HepG2 (cell line): ENCODE results near the gene NELFB. TPM values are rescaled to one million over a fixed set of nuclear protein-coding genes. Genes with fewer than 3 reads are reported as not detected.
A peak's percentile ranks its signal among the peaks of the same experiment; 100 is the strongest.

Experiments
- CBX1 ChIP-seq: IDR thresholded peaks from one replicate; pipeline ENCODE4 v1.6.1; 2016; ENCODE audit warnings: antibody characterized with exemption, low read depth
- SCMH1 ChIP-seq: sonication (generic); formaldehyde crosslinking; IDR thresholded peaks from 2 replicates; pipeline ENCODE4 v1.9.0; 2021; ENCODE audit warnings: missing genetic modification reagents, mild to moderate bottlenecking, borderline replicate concordance
- SKI ChIP-seq: fragments of 450-650 bp; IDR thresholded peaks from one replicate; pipeline ENCODE4 v1.6.1; 2018; ENCODE audit warnings: mild to moderate bottlenecking; ENCODE audit not compliant: partially characterized antibody
- ZNF510 ChIP-seq: sonication (generic); formaldehyde crosslinking; IDR thresholded peaks from 2 replicates; pipeline ENCODE4 v1.4.0; 2020; ENCODE audit warnings: low read depth, mild to moderate bottlenecking, missing genetic modification reagents
- ZNF678 ChIP-seq: sonication (generic); formaldehyde crosslinking; IDR thresholded peaks from 2 replicates; pipeline ENCODE4 v1.4.0; 2020; ENCODE audit warnings: mild to moderate bottlenecking, missing genetic modification reagents
- polyA plus RNA-seq, 8 experiments: library from polyadenylated mRNA; depleted of rRNA in 3 of 8; stranded (reverse) in 7 of 8; unstranded in 1 of 8; fragments of >200 nt; fragmentation: Illumina TruSeq in 4 of 8; extraction: Trizol in 4 of 8; gene quantifications; 2 replicates each; pipeline versions ENCODE4 v1.2.1 to v1.2.3, GENCODE V29; 2011 to 2016; ENCODE audit warnings: low read depth in 4 of 8, missing spikeins in 1 of 8, mixed read lengths in 1 of 8; ENCODE audit not compliant: insufficient read depth in 1 of 8
- total RNA-seq, 5 experiments: library from RNA; depleted of rRNA; stranded (reverse); fragments of >200 nt; fragmentation: Illumina TruSeq; extraction: Trizol; gene quantifications; 2 replicates each; pipeline ENCODE4 v1.2.3, GENCODE V29; 2016; ENCODE audit warnings: low read depth in 1 of 5
- TF ChIP-seq, protein P1 (sequence below): sonication (generic); formaldehyde crosslinking; IDR thresholded peaks from 2 replicates; pipeline ENCODE4 v1.4.0; 2020; ENCODE audit warnings: missing genetic modification reagents; ENCODE audit errors: not compliant biosample characterization
- TF ChIP-seq, protein P2 (sequence below): sonication (generic); formaldehyde crosslinking; IDR thresholded peaks from 2 replicates; pipeline ENCODE4 v1.4.0; 2020; ENCODE audit warnings: missing genetic modification reagents, mild to moderate bottlenecking, borderline replicate concordance
- TF ChIP-seq, protein P3 (sequence below): sonication (generic); formaldehyde crosslinking; IDR thresholded peaks from 2 replicates; pipeline ENCODE4 v1.5.1; 2020; ENCODE audit warnings: mild to moderate bottlenecking, missing genetic modification reagents, moderate library complexity
- TF ChIP-seq, protein P4 (sequence below): sonication (generic); formaldehyde crosslinking; IDR thresholded peaks from 2 replicates; pipeline ENCODE4 v1.5.1; 2020; ENCODE audit warnings: mild to moderate bottlenecking, missing genetic modification reagents, borderline replicate concordance
- TF ChIP-seq, protein P5 (sequence below): sonication (generic); formaldehyde crosslinking; IDR thresholded peaks from 2 replicates; pipeline ENCODE4 v1.4.0; 2020; ENCODE audit warnings: missing genetic modification reagents
- TF ChIP-seq, protein P6 (sequence below): sonication (generic); formaldehyde crosslinking; IDR thresholded peaks from 2 replicates; pipeline ENCODE4 v1.8.1; 2023; ENCODE audit warnings: missing genetic modification reagents, mild to moderate bottlenecking, borderline replicate concordance

Gene NELFB
- total and polyA plus RNA-seq, 2 of the 13 experiments (the other 11 are each of a cell fraction or from before 2014, with no cell fraction given) = 26.5 to 45.8 TPM

DNA sequence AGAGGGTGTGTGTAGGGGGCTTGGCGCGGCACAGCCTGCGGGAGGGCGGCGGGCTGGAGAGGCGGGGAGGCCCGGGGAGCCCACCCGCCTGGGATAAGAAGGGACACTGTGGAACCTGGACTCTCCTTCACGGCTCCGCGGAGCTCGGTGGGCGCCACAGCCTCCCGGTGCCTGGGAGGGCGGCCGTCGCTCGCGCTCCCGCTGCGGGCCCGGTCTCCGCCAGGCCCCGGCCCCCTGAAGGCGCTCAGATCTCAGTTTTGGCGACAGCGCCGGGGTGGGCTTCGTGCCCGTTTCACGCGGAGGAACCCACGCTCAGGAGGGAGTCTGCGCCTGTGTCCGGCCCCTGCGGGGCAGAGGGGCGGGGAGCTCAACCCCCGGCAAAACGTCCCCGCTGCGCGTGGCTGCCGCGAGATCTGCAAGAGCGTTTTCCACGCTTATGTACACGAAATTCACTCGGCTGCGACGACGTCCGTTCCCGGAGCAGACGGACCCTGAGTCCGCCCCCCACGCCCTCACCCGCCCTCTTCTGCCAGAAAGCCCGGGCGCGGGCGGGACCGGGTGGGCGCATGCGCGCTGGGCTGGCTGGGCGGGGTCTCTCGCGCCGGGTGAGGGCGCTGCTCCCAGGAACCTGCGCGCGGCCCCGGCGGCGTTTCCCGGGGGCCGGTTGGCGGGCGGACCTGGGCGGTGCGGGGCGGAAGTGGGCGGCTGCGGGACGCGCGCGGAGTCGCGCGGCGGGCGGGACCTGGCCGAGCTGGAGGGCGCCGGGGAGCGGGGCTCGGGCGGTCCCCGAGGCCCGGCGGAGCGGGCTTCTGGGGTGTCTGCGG lies at the start of gene NELFB (continued):
- TF ChIP-seq, protein P1, sequence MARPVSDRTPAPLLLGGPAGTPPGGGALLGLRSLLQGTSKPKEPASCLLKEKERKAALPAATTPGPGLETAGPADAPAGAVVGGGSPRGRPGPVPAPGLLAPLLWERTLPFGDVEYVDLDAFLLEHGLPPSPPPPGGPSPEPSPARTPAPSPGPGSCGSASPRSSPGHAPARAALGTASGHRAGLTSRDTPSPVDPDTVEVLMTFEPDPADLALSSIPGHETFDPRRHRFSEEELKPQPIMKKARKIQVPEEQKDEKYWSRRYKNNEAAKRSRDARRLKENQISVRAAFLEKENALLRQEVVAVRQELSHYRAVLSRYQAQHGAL (CRISPR knock-in tag) = no peak
- TF ChIP-seq SCMH1 (CRISPR knock-in tag) = no peak
- TF ChIP-seq, protein P2, sequence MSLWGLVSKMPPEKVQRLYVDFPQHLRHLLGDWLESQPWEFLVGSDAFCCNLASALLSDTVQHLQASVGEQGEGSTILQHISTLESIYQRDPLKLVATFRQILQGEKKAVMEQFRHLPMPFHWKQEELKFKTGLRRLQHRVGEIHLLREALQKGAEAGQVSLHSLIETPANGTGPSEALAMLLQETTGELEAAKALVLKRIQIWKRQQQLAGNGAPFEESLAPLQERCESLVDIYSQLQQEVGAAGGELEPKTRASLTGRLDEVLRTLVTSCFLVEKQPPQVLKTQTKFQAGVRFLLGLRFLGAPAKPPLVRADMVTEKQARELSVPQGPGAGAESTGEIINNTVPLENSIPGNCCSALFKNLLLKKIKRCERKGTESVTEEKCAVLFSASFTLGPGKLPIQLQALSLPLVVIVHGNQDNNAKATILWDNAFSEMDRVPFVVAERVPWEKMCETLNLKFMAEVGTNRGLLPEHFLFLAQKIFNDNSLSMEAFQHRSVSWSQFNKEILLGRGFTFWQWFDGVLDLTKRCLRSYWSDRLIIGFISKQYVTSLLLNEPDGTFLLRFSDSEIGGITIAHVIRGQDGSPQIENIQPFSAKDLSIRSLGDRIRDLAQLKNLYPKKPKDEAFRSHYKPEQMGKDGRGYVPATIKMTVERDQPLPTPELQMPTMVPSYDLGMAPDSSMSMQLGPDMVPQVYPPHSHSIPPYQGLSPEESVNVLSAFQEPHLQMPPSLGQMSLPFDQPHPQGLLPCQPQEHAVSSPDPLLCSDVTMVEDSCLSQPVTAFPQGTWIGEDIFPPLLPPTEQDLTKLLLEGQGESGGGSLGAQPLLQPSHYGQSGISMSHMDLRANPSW (CRISPR knock-in tag) = no peak
- TF ChIP-seq, protein P3, sequence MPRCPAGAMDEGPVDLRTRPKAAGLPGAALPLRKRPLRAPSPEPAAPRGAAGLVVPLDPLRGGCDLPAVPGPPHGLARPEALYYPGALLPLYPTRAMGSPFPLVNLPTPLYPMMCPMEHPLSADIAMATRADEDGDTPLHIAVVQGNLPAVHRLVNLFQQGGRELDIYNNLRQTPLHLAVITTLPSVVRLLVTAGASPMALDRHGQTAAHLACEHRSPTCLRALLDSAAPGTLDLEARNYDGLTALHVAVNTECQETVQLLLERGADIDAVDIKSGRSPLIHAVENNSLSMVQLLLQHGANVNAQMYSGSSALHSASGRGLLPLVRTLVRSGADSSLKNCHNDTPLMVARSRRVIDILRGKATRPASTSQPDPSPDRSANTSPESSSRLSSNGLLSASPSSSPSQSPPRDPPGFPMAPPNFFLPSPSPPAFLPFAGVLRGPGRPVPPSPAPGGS (CRISPR knock-in tag) = no peak; the same call in 1 of the 2 replicates
- TF ChIP-seq, protein P4, sequence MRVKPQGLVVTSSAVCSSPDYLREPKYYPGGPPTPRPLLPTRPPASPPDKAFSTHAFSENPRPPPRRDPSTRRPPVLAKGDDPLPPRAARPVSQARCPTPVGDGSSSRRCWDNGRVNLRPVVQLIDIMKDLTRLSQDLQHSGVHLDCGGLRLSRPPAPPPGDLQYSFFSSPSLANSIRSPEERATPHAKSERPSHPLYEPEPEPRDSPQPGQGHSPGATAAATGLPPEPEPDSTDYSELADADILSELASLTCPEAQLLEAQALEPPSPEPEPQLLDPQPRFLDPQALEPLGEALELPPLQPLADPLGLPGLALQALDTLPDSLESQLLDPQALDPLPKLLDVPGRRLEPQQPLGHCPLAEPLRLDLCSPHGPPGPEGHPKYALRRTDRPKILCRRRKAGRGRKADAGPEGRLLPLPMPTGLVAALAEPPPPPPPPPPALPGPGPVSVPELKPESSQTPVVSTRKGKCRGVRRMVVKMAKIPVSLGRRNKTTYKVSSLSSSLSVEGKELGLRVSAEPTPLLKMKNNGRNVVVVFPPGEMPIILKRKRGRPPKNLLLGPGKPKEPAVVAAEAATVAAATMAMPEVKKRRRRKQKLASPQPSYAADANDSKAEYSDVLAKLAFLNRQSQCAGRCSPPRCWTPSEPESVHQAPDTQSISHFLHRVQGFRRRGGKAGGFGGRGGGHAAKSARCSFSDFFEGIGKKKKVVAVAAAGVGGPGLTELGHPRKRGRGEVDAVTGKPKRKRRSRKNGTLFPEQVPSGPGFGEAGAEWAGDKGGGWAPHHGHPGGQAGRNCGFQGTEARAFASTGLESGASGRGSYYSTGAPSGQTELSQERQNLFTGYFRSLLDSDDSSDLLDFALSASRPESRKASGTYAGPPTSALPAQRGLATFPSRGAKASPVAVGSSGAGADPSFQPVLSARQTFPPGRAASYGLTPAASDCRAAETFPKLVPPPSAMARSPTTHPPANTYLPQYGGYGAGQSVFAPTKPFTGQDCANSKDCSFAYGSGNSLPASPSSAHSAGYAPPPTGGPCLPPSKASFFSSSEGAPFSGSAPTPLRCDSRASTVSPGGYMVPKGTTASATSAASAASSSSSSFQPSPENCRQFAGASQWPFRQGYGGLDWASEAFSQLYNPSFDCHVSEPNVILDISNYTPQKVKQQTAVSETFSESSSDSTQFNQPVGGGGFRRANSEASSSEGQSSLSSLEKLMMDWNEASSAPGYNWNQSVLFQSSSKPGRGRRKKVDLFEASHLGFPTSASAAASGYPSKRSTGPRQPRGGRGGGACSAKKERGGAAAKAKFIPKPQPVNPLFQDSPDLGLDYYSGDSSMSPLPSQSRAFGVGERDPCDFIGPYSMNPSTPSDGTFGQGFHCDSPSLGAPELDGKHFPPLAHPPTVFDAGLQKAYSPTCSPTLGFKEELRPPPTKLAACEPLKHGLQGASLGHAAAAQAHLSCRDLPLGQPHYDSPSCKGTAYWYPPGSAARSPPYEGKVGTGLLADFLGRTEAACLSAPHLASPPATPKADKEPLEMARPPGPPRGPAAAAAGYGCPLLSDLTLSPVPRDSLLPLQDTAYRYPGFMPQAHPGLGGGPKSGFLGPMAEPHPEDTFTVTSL (CRISPR knock-in tag) = no peak
- no peak for TF ChIP-seq CBX1
- TF ChIP-seq, protein P5, sequence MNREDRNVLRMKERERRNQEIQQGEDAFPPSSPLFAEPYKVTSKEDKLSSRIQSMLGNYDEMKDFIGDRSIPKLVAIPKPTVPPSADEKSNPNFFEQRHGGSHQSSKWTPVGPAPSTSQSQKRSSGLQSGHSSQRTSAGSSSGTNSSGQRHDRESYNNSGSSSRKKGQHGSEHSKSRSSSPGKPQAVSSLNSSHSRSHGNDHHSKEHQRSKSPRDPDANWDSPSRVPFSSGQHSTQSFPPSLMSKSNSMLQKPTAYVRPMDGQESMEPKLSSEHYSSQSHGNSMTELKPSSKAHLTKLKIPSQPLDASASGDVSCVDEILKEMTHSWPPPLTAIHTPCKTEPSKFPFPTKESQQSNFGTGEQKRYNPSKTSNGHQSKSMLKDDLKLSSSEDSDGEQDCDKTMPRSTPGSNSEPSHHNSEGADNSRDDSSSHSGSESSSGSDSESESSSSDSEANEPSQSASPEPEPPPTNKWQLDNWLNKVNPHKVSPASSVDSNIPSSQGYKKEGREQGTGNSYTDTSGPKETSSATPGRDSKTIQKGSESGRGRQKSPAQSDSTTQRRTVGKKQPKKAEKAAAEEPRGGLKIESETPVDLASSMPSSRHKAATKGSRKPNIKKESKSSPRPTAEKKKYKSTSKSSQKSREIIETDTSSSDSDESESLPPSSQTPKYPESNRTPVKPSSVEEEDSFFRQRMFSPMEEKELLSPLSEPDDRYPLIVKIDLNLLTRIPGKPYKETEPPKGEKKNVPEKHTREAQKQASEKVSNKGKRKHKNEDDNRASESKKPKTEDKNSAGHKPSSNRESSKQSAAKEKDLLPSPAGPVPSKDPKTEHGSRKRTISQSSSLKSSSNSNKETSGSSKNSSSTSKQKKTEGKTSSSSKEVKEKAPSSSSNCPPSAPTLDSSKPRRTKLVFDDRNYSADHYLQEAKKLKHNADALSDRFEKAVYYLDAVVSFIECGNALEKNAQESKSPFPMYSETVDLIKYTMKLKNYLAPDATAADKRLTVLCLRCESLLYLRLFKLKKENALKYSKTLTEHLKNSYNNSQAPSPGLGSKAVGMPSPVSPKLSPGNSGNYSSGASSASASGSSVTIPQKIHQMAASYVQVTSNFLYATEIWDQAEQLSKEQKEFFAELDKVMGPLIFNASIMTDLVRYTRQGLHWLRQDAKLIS (CRISPR knock-in tag) = no peak
- TF ChIP-seq, protein P6, sequence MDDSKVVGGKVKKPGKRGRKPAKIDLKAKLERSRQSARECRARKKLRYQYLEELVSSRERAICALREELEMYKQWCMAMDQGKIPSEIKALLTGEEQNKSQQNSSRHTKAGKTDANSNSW (CRISPR knock-in tag) = no peak
- TF ChIP-seq ZNF678 = no peak
- peak; percentile 23 for TF ChIP-seq SKI
- TF ChIP-seq ZNF510 (CRISPR knock-in tag) = no peak
